Measurements from ENCODE around the gene CAMTA1.

Gene CAMTA1

GRCh38 chr1:7478809-7479499, 693.7 kb downstream of the CAMTA1 start:
- in situ Hi-C loops (cut with MboI; ENCODE audit: low sequenced_read_pairs, unreplicated experiment): no loop called here
- peak; percentile 69 for DNase-seq (ENCODE audit: low spot score)
- TF ChIP-seq CTCF (IDR thresholded peaks at IDR 0.05; ENCODE audit: borderline replicate concordance, control extremely low read depth, extremely low read depth, insufficient read depth, missing control alignments): no peak

GRCh38 chr1:7479571-7479970, 694.3 kb downstream of the CAMTA1 start:
- in situ Hi-C loops (cut with MboI; ENCODE audit: low sequenced_read_pairs, unreplicated experiment): no loop called here
- no peak for DNase-seq (ENCODE audit: low spot score)
- no peak for TF ChIP-seq CTCF (IDR thresholded peaks at IDR 0.05; ENCODE audit: borderline replicate concordance, control extremely low read depth, extremely low read depth, insufficient read depth, missing control alignments)

GRCh38 chr1:7481194-7481593, 695.9 kb downstream of the CAMTA1 start:
- in situ Hi-C loops (cut with MboI; ENCODE audit: low sequenced_read_pairs, unreplicated experiment): no loop called here
- DNase-seq (ENCODE audit: low spot score): no peak
- TF ChIP-seq CTCF (IDR thresholded peaks at IDR 0.05; ENCODE audit: borderline replicate concordance, control extremely low read depth, extremely low read depth, insufficient read depth, missing control alignments): no peak

- DNase-seq (ENCODE audit: low spot score): no peak
- TF ChIP-seq CTCF (IDR thresholded peaks at IDR 0.05; ENCODE audit: borderline replicate concordance, control extremely low read depth, extremely low read depth, insufficient read depth, missing control alignments): no peak
- in situ Hi-C loops (cut with MboI; ENCODE audit: low sequenced_read_pairs, unreplicated experiment): no loop called here
Observed at GRCh38 chr1:7482077-7482476, 696.8 kb downstream of the CAMTA1 start.

GRCh38 chr1:7482772-7483495, 697.7 kb downstream of the CAMTA1 start:
- in situ Hi-C loops (cut with MboI; ENCODE audit: low sequenced_read_pairs, unreplicated experiment): no loop called here
- TF ChIP-seq CTCF (IDR thresholded peaks at IDR 0.05; ENCODE audit: borderline replicate concordance, control extremely low read depth, extremely low read depth, insufficient read depth, missing control alignments): no peak
- DNase-seq (ENCODE audit: low spot score): no peak

GRCh38 chr1:7483634-7484383, 698.6 kb downstream of the CAMTA1 start:
- TF ChIP-seq CTCF (IDR thresholded peaks at IDR 0.05; ENCODE audit: borderline replicate concordance, control extremely low read depth, extremely low read depth, insufficient read depth, missing control alignments): no peak
- no peak for DNase-seq (ENCODE audit: low spot score)
- in situ Hi-C loops (cut with MboI; ENCODE audit: low sequenced_read_pairs, unreplicated experiment): no loop called here
